Measurements from ENCODE around the gene RBBP4. TPM values are rescaled to one million over a fixed set of nuclear protein-coding genes. Genes with fewer than 3 reads are reported as not detected.
A peak's percentile ranks its signal among the peaks of the same experiment; 100 is the strongest.

The RBBP4 gene
- total and polyA plus RNA-seq, 2 experiments from 2014 or later, result 72.4 to 109 TPM

DNA sequence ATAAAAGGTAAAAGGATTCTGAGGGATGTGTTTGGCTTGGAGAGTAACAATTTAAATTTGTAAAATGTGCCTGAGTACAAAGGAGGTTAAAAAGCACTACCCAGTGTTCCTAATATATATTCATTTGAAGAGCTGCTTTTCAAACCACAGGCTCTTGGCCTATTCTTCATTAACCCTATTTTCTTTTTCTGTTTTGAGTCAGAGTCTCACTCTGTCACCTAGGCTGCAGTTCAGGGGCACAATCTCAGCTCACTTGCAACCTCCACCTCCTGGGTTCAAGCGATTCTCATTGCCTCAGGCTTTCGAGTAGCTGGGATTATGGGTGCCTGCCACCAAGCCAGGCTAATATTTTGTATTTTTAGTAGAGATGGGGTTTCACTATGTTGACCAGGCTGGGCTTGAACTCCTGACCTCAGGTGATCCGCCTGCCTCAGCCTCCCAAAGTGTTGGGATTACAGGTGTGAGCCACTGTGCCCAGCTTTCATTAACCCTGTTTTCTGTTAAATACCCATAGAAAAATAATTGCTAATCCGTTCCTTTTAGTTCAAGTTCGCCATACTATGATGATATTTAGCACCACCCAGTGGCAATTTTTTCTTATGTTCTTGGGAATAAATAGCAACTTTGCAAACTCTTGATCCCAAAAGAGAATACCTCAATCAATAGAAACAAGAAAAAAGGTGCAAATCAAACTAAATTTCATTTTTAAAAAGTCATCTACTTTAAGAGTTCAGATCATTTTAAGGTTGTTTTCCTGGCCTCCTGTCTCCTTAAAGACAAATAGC is 31.1 kb upstream of the RBBP4 start:
- Histone ChIP-seq H3K9ac (no peak overlapping the region), H4K20me1 (ENCODE audit: insufficient read depth) (no peaks in the 10 kb centered on the region), H3K4me2 (ENCODE audit: unreplicated experiment) (no peak overlapping the region), H3K4me3 (no peak overlapping the region), H3K79me2 (ENCODE audit: insufficient read depth) (0 out of 2 replicates have a peak, but pooled peaks cover 3% of the 10 kb centered on the region), H3K9me3 (ENCODE audit: low read depth) (no peaks in the 10 kb centered on the region), H2AFZ (no peak overlapping the region), H3K27ac (no peak overlapping the region), H3K9me2 (ENCODE audit: insufficient read depth) (no peaks in the 10 kb centered on the region), H3F3A (ENCODE audit: insufficient read depth) (no peaks in the 10 kb centered on the region), H3K4me1 (ENCODE audit: insufficient read depth) (no peaks in the 10 kb centered on the region), H3K27me3 (replicated peaks; ENCODE audit: insufficient read depth) (no peaks in the 10 kb centered on the region), H3K36me3 (ENCODE audit: low read depth) (no peaks in the 10 kb centered on the region)
- in situ Hi-C loops (cut with MboI), result no loop called here
- TF ChIP-seq EZH2phosphoT487 (IDR thresholded peaks at IDR 0.05; ENCODE audit: insufficient read depth, low read depth) (no peak), EZH2 (IDR thresholded peaks at IDR 0.05; ENCODE audit: insufficient read depth, poor library complexity, severe bottlenecking) (no peak)
- peak; percentile 31 for DNase-seq
- WGBS, 2 experiments (ENCODE audit: low coverage in 1 of 2, low lambda C conversion rate in 2 of 2, missing lambda C conversion rate in 2 of 2), result 84 to 89% methylated on average over 5 of the region's 5 CpGs

DNA sequence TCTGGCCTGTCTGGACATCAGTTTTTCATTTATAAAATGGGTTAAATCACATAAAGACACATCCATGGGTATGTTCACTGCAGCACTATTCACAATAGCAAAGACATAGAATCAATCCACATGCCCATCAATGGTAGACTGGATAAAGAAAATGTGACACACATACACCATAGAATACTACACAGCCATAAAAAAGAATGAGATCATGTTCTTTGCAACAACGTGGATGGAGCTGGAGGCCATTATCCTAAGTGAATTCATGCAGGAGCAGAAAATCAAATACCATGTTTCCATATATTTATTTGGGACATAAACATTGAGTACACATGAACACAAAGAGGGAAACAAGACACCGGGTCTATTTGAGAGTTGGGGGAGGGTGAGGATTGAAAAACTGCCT is 28.8 kb upstream of the RBBP4 start:
- no peak for TF ChIP-seq EZH2phosphoT487 (IDR thresholded peaks at IDR 0.05; ENCODE audit: insufficient read depth, low read depth)
- no peak for TF ChIP-seq EZH2 (IDR thresholded peaks at IDR 0.05; ENCODE audit: insufficient read depth, poor library complexity, severe bottlenecking)
- in situ Hi-C loops (cut with MboI), result no loop called here
- 52 to 53% methylated on average over 2 of the region's 2 CpGs for WGBS, 2 experiments (ENCODE audit: low coverage in 1 of 2, low lambda C conversion rate in 2 of 2, missing lambda C conversion rate in 2 of 2)

DNA sequence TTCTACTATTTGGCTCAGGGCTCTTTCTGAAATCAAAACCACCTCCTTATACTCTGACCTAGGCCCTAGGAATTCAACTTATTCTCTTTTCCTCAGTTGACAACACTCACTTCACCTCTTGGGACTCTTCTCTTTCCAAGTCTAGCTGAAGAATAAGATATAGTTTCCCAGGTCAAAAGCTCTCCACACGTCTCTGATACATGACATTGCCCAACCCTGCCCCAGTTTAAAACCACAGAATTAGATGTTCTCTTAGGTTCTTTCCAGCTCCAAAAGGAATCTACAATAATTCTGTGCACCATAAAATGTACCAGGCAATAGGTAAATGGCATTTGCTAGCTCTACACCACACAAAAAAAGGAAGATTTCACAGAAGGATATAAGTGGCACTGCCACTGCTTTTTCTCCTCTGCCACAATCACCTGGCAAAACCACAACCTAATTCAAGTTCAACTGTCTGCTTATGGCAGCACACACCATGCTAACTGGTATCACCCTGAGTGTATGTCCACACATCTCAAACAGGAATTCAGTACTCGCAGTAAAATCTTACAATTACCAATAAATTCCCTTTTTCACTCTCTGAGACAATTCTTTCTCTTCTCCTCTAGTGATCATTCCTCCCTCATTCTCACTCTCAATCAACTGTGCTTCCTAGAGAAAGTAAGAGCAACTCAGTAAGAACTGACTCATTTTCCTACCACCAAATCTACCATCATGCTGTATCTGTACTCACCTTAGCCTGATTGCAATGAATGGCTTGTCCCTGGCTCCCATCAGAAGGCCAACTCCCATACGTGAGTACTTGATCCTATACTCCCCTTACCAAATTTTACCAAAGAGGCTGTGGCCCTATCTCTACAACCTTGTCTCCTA is 28.0 kb upstream of the RBBP4 start:
- no peaks in the 10 kb centered on the region for H3K9me2 ChIP-seq (ENCODE audit: insufficient read depth)
- no peaks in the 10 kb centered on the region for H3F3A ChIP-seq (ENCODE audit: insufficient read depth)
- no peak overlapping the region for H2AFZ ChIP-seq
- no peaks in the 10 kb centered on the region for H4K20me1 ChIP-seq (ENCODE audit: insufficient read depth)
- no peak overlapping the region for H3K9ac ChIP-seq
- no peak for DNase-seq
- no peaks in the 10 kb centered on the region for H3K9me3 ChIP-seq (ENCODE audit: low read depth)
- no peaks in the 10 kb centered on the region for H3K4me1 ChIP-seq (ENCODE audit: insufficient read depth)
- no peak overlapping the region for H3K4me2 ChIP-seq (ENCODE audit: unreplicated experiment)
- H3K4me3 ChIP-seq, result no peak overlapping the region
- H3K27me3 ChIP-seq (replicated peaks; ENCODE audit: insufficient read depth), result no peaks in the 10 kb centered on the region
- in situ Hi-C loops (cut with MboI), result no loop called here
- TF ChIP-seq EZH2 (IDR thresholded peaks at IDR 0.05; ENCODE audit: insufficient read depth, poor library complexity, severe bottlenecking), result no peak
- no peak for TF ChIP-seq EZH2phosphoT487 (IDR thresholded peaks at IDR 0.05; ENCODE audit: insufficient read depth, low read depth)
- no peak overlapping the region for H3K27ac ChIP-seq
- no peaks in the 10 kb centered on the region for H3K36me3 ChIP-seq (ENCODE audit: low read depth)
- 60 to 64% methylated on average over 3 of the region's 3 CpGs for WGBS, 2 experiments (ENCODE audit: low coverage in 1 of 2, low lambda C conversion rate in 2 of 2, missing lambda C conversion rate in 2 of 2)
- H3K79me2 ChIP-seq (ENCODE audit: insufficient read depth), result 0 out of 2 replicates have a peak, but pooled peaks cover 3% of the 10 kb centered on the region

More for the DNA sequence above, 28.8 kb upstream of the RBBP4 start:
- H3K36me3 ChIP-seq (ENCODE audit: low read depth), result no peaks in the 10 kb centered on the region
- no peak overlapping the region for H3K4me3 ChIP-seq
- no peaks in the 10 kb centered on the region for H3K4me1 ChIP-seq (ENCODE audit: insufficient read depth)
- no peak overlapping the region for H3K4me2 ChIP-seq (ENCODE audit: unreplicated experiment)
- H3K9me2 ChIP-seq (ENCODE audit: insufficient read depth), result no peaks in the 10 kb centered on the region
- no peak overlapping the region for H3K9ac ChIP-seq
- no peaks in the 10 kb centered on the region for H3K9me3 ChIP-seq (ENCODE audit: low read depth)
- no peaks in the 10 kb centered on the region for H4K20me1 ChIP-seq (ENCODE audit: insufficient read depth)
- H3K79me2 ChIP-seq (ENCODE audit: insufficient read depth), result 0 out of 2 replicates have a peak, but pooled peaks cover 3% of the 10 kb centered on the region
- H3K27me3 ChIP-seq (replicated peaks; ENCODE audit: insufficient read depth), result no peaks in the 10 kb centered on the region
- H3F3A ChIP-seq (ENCODE audit: insufficient read depth), result no peaks in the 10 kb centered on the region
- no peak overlapping the region for H3K27ac ChIP-seq
- no peak for DNase-seq
- H2AFZ ChIP-seq, result no peak overlapping the region

DNA sequence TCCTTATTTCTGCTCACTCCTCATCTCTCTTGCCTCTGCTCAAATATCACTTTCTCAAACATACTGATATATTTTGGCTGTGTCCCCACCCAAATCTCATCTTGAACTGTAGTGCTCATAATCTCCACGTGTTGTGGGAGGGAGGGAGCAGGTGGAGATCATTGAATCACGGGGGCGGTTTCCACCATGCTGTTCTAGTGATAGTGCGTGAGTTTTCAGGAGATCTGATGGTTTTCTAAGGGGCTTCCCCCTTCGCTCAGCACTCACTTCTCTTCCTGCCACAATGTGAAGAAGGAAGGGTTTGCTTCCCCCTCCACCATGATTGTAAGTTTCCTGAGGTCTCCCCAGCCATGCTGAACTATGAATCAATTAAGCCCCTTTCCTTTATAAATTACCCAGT is 27.2 kb upstream of the RBBP4 start:
- DNase-seq, result no peak
- Histone ChIP-seq H3K36me3 (ENCODE audit: low read depth) (peaks cover 3% of the 10 kb centered on the region; the same call in 1 of the 2 replicates), H3K27ac (no peak overlapping the region), H4K20me1 (ENCODE audit: insufficient read depth) (no peaks in the 10 kb centered on the region), H3K4me3 (no peak overlapping the region), H3K9me2 (ENCODE audit: insufficient read depth) (no peaks in the 10 kb centered on the region), H3K27me3 (replicated peaks; ENCODE audit: insufficient read depth) (no peaks in the 10 kb centered on the region), H3K79me2 (ENCODE audit: insufficient read depth) (0 out of 2 replicates have a peak, but pooled peaks cover 3% of the 10 kb centered on the region), H2AFZ (no peak overlapping the region), H3K9ac (no peak overlapping the region), H3K4me2 (ENCODE audit: unreplicated experiment) (no peak overlapping the region), H3K4me1 (ENCODE audit: insufficient read depth) (no peaks in the 10 kb centered on the region), H3F3A (ENCODE audit: insufficient read depth) (no peaks in the 10 kb centered on the region), H3K9me3 (ENCODE audit: low read depth) (no peaks in the 10 kb centered on the region)
- no peak for TF ChIP-seq EZH2phosphoT487 (IDR thresholded peaks at IDR 0.05; ENCODE audit: insufficient read depth, low read depth)
- no peak for TF ChIP-seq EZH2 (IDR thresholded peaks at IDR 0.05; ENCODE audit: insufficient read depth, poor library complexity, severe bottlenecking)
- 82 to 83% methylated on average over 5 of the region's 5 CpGs for WGBS, 2 experiments (ENCODE audit: low coverage in 1 of 2, low lambda C conversion rate in 2 of 2, missing lambda C conversion rate in 2 of 2)
- in situ Hi-C loops (cut with MboI), result no loop called here
